GM23338 (cell line): ENCODE data around the gene CHMP6. TPM values are rescaled to one million over a fixed set of nuclear protein-coding genes. Genes with fewer than 3 reads are reported as not detected.
A peak's percentile ranks its signal among the peaks of the same experiment; 100 is the strongest.

Experiments used
- ATAC-seq: fragments of 200-7000 bp; cut with Tn5 transposase; 3 replicates; pipeline ENCODE4 v1.9.1; 2020
- DNase-seq: peaks from one replicate; pipeline ENCODE4 v3.0.0-alpha.2; 2015; ENCODE audit warnings: low spot score
- H2AFZ ChIP-seq: fragments of 200-600 bp; sonication (generic); 2 replicates; pipeline ENCODE4 v1.8.0; 2016; ENCODE audit warnings: antibody characterized with exemption, mild to moderate bottlenecking, moderate library complexity
- H3F3A ChIP-seq: fragments of 200-600 bp; sonication (generic); replicated peaks from 2 replicates; pipeline ENCODE4 v1.8.0; 2017; ENCODE audit warnings: antibody characterized with exemption, mixed run types, low read depth
- H3K27ac ChIP-seq: fragments of 200-600 bp; sonication (generic); 2 replicates; pipeline ENCODE4 v1.6.1; 2016; ENCODE audit warnings: low read depth
- H3K27me3 ChIP-seq: fragments of 200-600 bp; sonication (generic); 2 replicates; pipeline ENCODE4 v1.8.0; 2016; ENCODE audit warnings: mild to moderate bottlenecking, mixed run types, moderate library complexity; ENCODE audit not compliant: insufficient read depth
- H3K36me3 ChIP-seq: fragments of 200-600 bp; sonication (generic); 2 replicates; pipeline ENCODE4 v1.8.0; 2016; ENCODE audit warnings: mild to moderate bottlenecking; ENCODE audit not compliant: insufficient read depth
- H3K4me1 ChIP-seq: fragments of 200-600 bp; sonication (generic); 2 replicates; pipeline ENCODE4 v1.8.0; 2016; ENCODE audit warnings: mild to moderate bottlenecking, moderate library complexity; ENCODE audit not compliant: insufficient read depth
- H3K4me2 ChIP-seq: fragments of 200-600 bp; sonication (generic); 2 replicates; pipeline ENCODE4 v1.7.1; 2017; ENCODE audit warnings: mixed run types
- H3K4me3 ChIP-seq: fragments of 200-600 bp; sonication (generic); 2 replicates; pipeline ENCODE4 v1.6.1; 2016; ENCODE audit warnings: mixed run types
- H3K79me2 ChIP-seq: fragments of 200-600 bp; sonication (generic); replicated peaks from 2 replicates; pipeline ENCODE4 v1.8.0; 2017; ENCODE audit warnings: mild to moderate bottlenecking; ENCODE audit not compliant: insufficient read depth
- H3K9me2 ChIP-seq: fragments of 200-600 bp; sonication (generic); 2 replicates; pipeline ENCODE4 v1.8.0; 2017; ENCODE audit not compliant: insufficient read depth
- H4K20me1 ChIP-seq: fragments of 200-600 bp; sonication (generic); replicated peaks from 2 replicates; pipeline ENCODE4 v1.8.0; 2017; ENCODE audit warnings: mild to moderate bottlenecking; ENCODE audit not compliant: insufficient read depth
- H3K27ac Mint-ChIP-seq: 2 replicates; pipeline ENCODE4 v1.8.0; 2020; ENCODE audit warnings: inconsistent platforms, mild to moderate bottlenecking, moderate library complexity, mixed read lengths
- H3K27me3 Mint-ChIP-seq: 3 replicates; pipeline ENCODE4 v1.8.0; 2022; ENCODE audit warnings: low read depth, mild to moderate bottlenecking, moderate library complexity, mixed read lengths, inconsistent platforms; ENCODE audit not compliant: insufficient read depth, poor library complexity
- H3K36me3 Mint-ChIP-seq: 3 replicates; pipeline ENCODE4 v1.8.0; 2021; ENCODE audit warnings: low read depth, mild to moderate bottlenecking, inconsistent platforms, moderate library complexity, mixed read lengths
- H3K4me1 Mint-ChIP-seq: 3 replicates; pipeline ENCODE4 v1.8.0; 2020; ENCODE audit warnings: mild to moderate bottlenecking, inconsistent platforms, mixed read lengths
- H3K4me3 Mint-ChIP-seq: 3 replicates; pipeline ENCODE4 v1.8.0; 2021; ENCODE audit warnings: moderate library complexity, mild to moderate bottlenecking, inconsistent platforms, mixed read lengths
- H3K9me3 Mint-ChIP-seq: 3 replicates; pipeline ENCODE4 v1.8.0; 2020; ENCODE audit warnings: moderate library complexity, mild to moderate bottlenecking, inconsistent platforms, mixed read lengths
- POLR2AphosphoS5 ChIP-seq: IDR thresholded peaks from 2 replicates; pipeline ENCODE4 v1.6.1; 2016; ENCODE audit warnings: antibody characterized with exemption, low read depth
- STAT1 ChIP-seq: IDR thresholded peaks from one replicate; pipeline ENCODE4 v1.6.1; 2016; ENCODE audit warnings: antibody characterized with exemption; ENCODE audit not compliant: unreplicated experiment
- ZNF114 ChIP-seq: fragments of 250-450 bp; sonication (Bioruptor Pico); IDR thresholded peaks from 2 replicates; pipeline ENCODE4 v1.5.0; 2020; ENCODE audit warnings: mild to moderate bottlenecking, moderate library complexity
- ZNF331 ChIP-seq: fragments of 250-450 bp; sonication (Bioruptor Pico); IDR thresholded peaks from 2 replicates; pipeline ENCODE4 v1.5.0; 2020; ENCODE audit warnings: low read depth, mild to moderate bottlenecking, moderate library complexity
- polyA plus RNA-seq: library from polyadenylated mRNA; unstranded; fragments of >200 nt; fragmentation: Nextera tagmentation; extraction: Ambion mirVana; gene quantifications from 2 replicates; pipeline ENCODE4 v1.2.1, GENCODE V29; 2016
- total RNA-seq: library from RNA; depleted of rRNA; stranded (reverse); fragments of >200 nt; shearing (Covaris generic); gene quantifications from 2 replicates; pipeline ENCODE4 v1.2.3, GENCODE V29; 2014
- TF ChIP-seq, protein P1 (sequence below): fragments of 250-450 bp; sonication (Bioruptor Pico); IDR thresholded peaks from 2 replicates; pipeline ENCODE4 v1.5.0; 2020; ENCODE audit warnings: mild to moderate bottlenecking, moderate library complexity
- TF ChIP-seq, protein P2 (sequence below), 2 experiments: fragments of 200-600 bp in 1 of 2; sonication (generic) in 1 of 2; conservative IDR thresholded peaks; 2 replicates each; pipeline versions ENCODE4 v1.5.1 to v1.6.1; 2016 to 2017; ENCODE audit warnings: antibody characterized with exemption in 2 of 2, low read depth in 2 of 2, mild to moderate bottlenecking in 2 of 2, moderate library complexity in 1 of 2
- TF ChIP-seq, protein P3 (sequence below): IDR thresholded peaks from 2 replicates; pipeline ENCODE4 v1.6.1; 2016; ENCODE audit warnings: antibody characterized with exemption
- TF ChIP-seq, protein P4 (sequence below): IDR thresholded peaks from one replicate; pipeline ENCODE4 v1.6.1; 2018; ENCODE audit warnings: antibody characterized with exemption; ENCODE audit not compliant: unreplicated experiment

CHMP6 gene
- total and polyA plus RNA-seq, 2 experiments from 2014 or later = 12.3 to 14.0 TPM

DNA sequence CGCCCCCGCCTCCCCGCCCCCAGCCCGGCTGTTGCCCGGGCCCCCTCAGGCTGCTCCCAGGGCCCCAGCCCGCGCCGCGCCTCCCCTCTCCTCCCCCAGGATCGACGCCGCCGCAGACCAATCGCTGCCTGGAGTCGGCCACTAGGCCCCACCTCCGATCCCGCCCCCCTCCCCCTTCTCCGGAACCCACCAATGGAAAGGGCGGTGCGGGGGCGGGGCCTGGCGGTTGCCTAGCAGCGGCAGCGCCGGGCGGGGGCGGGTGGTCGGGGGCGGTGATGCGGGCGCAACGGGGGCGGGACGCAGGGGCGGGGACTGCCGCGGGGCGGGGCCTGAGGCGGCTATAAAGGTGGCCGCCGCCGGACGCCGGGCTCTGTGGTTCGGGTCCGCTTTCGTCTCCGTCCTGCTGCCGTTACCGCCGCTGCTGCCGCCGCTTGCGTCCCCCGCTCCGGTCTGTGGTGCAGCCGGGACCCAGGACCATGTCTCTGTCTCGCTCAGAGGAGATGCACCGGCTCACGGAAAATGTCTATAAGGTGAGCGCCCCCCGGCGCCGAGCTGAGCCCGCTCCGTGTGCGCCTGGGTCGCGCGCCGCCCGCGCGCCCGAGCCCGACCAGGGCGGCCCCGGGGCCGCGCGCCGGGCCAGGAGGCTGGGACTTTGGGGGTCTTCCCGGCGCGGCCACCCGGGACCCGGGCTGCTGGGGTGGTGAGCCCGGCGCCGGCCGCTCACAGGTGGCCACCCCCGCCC lies 43.3 kb downstream of the CHMP6 start, which contains the start of gene BAIAP2:
BAIAP2 (plus strand) TSS at position 373 of the 742 bp plus-strand sequence; CDS start at position 477, 104 bp downstream.
- H3K27me3 Mint-ChIP-seq = peaks cover 21% of the 10 kb centered on the region
- Histone ChIP-seq H2AFZ (peak within 1 kb of the TSS; percentile 90), H3K4me1 (peaks cover 17% of the 10 kb centered on the region; the same call in 1 of the 2 replicates), H4K20me1 (peaks cover 6% of the 10 kb centered on the region), H3K9me2 (no peaks in the 10 kb centered on the region), H3K27me3 (peaks cover 7% of the 10 kb centered on the region; the same call in 1 of the 2 replicates), H3K4me2 (peak within 1 kb of the TSS; percentile 90), H3K79me2 (peaks cover 38% of the 10 kb centered on the region), H3K27ac (no peak within 1 kb of the TSS), H3K4me3 (peak within 1 kb of the TSS; percentile 84), H3K36me3 (no peaks in the 10 kb centered on the region), H3F3A (no peaks in the 10 kb centered on the region)
- H3K4me3 Mint-ChIP-seq = peak within 1 kb of the TSS; percentile 88
- TF ChIP-seq ZNF331 (no peak), ZNF114 (CRISPR knock-in tag) (no peak), STAT1 (no peak), POLR2AphosphoS5 (peak; percentile 96)
- TF ChIP-seq, protein P1, sequence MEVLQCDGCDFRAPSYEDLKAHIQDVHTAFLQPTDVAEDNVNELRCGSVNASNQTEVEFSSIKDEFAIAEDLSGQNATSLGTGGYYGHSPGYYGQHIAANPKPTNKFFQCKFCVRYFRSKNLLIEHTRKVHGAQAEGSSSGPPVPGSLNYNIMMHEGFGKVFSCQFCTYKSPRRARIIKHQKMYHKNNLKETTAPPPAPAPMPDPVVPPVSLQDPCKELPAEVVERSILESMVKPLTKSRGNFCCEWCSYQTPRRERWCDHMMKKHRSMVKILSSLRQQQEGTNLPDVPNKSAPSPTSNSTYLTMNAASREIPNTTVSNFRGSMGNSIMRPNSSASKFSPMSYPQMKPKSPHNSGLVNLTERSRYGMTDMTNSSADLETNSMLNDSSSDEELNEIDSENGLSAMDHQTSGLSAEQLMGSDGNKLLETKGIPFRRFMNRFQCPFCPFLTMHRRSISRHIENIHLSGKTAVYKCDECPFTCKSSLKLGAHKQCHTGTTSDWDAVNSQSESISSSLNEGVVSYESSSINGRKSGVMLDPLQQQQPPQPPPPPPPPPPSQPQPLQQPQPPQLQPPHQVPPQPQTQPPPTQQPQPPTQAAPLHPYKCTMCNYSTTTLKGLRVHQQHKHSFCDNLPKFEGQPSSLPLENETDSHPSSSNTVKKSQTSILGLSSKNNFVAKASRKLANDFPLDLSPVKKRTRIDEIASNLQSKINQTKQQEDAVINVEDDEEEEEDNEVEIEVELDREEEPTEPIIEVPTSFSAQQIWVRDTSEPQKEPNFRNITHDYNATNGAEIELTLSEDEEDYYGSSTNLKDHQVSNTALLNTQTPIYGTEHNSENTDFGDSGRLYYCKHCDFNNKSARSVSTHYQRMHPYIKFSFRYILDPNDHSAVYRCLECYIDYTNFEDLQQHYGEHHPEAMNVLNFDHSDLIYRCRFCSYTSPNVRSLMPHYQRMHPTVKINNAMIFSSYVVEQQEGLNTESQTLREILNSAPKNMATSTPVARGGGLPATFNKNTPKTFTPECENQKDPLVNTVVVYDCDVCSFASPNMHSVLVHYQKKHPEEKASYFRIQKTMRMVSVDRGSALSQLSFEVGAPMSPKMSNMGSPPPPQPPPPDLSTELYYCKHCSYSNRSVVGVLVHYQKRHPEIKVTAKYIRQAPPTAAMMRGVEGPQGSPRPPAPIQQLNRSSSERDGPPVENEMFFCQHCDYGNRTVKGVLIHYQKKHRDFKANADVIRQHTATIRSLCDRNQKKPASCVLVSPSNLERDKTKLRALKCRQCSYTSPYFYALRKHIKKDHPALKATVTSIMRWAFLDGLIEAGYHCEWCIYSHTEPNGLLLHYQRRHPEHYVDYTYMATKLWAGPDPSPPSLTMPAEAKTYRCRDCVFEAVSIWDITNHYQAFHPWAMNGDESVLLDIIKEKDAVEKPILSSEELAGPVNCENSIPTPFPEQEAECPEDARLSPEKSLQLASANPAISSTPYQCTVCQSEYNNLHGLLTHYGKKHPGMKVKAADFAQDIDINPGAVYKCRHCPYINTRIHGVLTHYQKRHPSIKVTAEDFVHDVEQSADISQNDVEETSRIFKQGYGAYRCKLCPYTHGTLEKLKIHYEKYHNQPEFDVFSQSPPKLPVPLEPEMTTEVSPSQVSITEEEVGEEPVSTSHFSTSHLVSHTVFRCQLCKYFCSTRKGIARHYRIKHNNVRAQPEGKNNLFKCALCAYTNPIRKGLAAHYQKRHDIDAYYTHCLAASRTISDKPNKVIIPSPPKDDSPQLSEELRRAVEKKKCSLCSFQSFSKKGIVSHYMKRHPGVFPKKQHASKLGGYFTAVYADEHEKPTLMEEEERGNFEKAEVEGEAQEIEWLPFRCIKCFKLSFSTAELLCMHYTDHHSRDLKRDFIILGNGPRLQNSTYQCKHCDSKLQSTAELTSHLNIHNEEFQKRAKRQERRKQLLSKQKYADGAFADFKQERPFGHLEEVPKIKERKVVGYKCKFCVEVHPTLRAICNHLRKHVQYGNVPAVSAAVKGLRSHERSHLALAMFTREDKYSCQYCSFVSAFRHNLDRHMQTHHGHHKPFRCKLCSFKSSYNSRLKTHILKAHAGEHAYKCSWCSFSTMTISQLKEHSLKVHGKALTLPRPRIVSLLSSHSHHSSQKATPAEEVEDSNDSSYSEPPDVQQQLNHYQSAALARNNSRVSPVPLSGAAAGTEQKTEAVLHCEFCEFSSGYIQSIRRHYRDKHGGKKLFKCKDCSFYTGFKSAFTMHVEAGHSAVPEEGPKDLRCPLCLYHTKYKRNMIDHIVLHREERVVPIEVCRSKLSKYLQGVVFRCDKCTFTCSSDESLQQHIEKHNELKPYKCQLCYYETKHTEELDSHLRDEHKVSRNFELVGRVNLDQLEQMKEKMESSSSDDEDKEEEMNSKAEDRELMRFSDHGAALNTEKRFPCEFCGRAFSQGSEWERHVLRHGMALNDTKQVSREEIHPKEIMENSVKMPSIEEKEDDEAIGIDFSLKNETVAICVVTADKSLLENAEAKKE = no peak
- TF ChIP-seq, protein P2, sequence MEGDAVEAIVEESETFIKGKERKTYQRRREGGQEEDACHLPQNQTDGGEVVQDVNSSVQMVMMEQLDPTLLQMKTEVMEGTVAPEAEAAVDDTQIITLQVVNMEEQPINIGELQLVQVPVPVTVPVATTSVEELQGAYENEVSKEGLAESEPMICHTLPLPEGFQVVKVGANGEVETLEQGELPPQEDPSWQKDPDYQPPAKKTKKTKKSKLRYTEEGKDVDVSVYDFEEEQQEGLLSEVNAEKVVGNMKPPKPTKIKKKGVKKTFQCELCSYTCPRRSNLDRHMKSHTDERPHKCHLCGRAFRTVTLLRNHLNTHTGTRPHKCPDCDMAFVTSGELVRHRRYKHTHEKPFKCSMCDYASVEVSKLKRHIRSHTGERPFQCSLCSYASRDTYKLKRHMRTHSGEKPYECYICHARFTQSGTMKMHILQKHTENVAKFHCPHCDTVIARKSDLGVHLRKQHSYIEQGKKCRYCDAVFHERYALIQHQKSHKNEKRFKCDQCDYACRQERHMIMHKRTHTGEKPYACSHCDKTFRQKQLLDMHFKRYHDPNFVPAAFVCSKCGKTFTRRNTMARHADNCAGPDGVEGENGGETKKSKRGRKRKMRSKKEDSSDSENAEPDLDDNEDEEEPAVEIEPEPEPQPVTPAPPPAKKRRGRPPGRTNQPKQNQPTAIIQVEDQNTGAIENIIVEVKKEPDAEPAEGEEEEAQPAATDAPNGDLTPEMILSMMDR (conservative IDR thresholded peaks at IDR 0.05; ENCODE audit: low read depth in 2 of 2) = peak in 1 of 2 experiments; percentile 18; a peak in 1 of 4 replicates
- TF ChIP-seq, protein P3, sequence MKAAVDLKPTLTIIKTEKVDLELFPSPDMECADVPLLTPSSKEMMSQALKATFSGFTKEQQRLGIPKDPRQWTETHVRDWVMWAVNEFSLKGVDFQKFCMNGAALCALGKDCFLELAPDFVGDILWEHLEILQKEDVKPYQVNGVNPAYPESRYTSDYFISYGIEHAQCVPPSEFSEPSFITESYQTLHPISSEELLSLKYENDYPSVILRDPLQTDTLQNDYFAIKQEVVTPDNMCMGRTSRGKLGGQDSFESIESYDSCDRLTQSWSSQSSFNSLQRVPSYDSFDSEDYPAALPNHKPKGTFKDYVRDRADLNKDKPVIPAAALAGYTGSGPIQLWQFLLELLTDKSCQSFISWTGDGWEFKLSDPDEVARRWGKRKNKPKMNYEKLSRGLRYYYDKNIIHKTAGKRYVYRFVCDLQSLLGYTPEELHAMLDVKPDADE = no peak; the same call in 1 of the 2 replicates
- TF ChIP-seq, protein P4, sequence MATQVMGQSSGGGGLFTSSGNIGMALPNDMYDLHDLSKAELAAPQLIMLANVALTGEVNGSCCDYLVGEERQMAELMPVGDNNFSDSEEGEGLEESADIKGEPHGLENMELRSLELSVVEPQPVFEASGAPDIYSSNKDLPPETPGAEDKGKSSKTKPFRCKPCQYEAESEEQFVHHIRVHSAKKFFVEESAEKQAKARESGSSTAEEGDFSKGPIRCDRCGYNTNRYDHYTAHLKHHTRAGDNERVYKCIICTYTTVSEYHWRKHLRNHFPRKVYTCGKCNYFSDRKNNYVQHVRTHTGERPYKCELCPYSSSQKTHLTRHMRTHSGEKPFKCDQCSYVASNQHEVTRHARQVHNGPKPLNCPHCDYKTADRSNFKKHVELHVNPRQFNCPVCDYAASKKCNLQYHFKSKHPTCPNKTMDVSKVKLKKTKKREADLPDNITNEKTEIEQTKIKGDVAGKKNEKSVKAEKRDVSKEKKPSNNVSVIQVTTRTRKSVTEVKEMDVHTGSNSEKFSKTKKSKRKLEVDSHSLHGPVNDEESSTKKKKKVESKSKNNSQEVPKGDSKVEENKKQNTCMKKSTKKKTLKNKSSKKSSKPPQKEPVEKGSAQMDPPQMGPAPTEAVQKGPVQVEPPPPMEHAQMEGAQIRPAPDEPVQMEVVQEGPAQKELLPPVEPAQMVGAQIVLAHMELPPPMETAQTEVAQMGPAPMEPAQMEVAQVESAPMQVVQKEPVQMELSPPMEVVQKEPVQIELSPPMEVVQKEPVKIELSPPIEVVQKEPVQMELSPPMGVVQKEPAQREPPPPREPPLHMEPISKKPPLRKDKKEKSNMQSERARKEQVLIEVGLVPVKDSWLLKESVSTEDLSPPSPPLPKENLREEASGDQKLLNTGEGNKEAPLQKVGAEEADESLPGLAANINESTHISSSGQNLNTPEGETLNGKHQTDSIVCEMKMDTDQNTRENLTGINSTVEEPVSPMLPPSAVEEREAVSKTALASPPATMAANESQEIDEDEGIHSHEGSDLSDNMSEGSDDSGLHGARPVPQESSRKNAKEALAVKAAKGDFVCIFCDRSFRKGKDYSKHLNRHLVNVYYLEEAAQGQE = no peak
- peak; percentile 77 for ATAC-seq
- peak; percentile 97 for DNase-seq
- no peaks in the 10 kb centered on the region for H3K9me3 Mint-ChIP-seq
- H3K4me1 Mint-ChIP-seq = peaks cover 35% of the 10 kb centered on the region
- H3K27ac Mint-ChIP-seq = 0 out of 2 replicates have a peak within 1 kb of the TSS, but pooled peaks have one; percentile 82
- no peaks in the 10 kb centered on the region; the same call in 2 of the 3 replicates for H3K36me3 Mint-ChIP-seq
